Right renal cortex interstitium (tissue), 3 donors: ENCODE measurements around the gene RNF34. TPM values are rescaled to one million over a fixed set of nuclear protein-coding genes. Genes with fewer than 3 reads are reported as not detected.
"Not testable (repeated sequence)": the region's sequence is repeated elsewhere in the genome, so short reads cannot be mapped to it uniquely, and the experiment has no call there.

Source experiments
- DNase-seq, 3 donors: peaks; one replicate each; pipeline ENCODE4 v3.0.0-alpha.2; 2013; ENCODE audit warnings: low read depth in 3 of 3, low spot score in 2 of 3
- polyA plus RNA-seq, 3 donors: library from polyadenylated mRNA; unstranded; fragments of 120-200 nt; gene quantifications; one replicate each; pipeline ENCODE4 v1.2.1, GENCODE V29; 2013; ENCODE audit not compliant: insufficient read length in 3 of 3

RNF34 gene
- polyA plus RNA-seq, 3 donors = 45.5 to 46.8 (median 45.7) TPM

- not testable (repeated sequence) for DNase-seq
Measured at GRCh38 chr12:121384891-121385290, 15.0 kb upstream of the RNF34 start.

- no peak for DNase-seq
Measured at GRCh38 chr12:121388421-121388981, 11.4 kb upstream of the RNF34 start.

- no peak for DNase-seq
Measured at GRCh38 chr12:121390856-121391255, 9.1 kb upstream of the RNF34 start.

DNA sequence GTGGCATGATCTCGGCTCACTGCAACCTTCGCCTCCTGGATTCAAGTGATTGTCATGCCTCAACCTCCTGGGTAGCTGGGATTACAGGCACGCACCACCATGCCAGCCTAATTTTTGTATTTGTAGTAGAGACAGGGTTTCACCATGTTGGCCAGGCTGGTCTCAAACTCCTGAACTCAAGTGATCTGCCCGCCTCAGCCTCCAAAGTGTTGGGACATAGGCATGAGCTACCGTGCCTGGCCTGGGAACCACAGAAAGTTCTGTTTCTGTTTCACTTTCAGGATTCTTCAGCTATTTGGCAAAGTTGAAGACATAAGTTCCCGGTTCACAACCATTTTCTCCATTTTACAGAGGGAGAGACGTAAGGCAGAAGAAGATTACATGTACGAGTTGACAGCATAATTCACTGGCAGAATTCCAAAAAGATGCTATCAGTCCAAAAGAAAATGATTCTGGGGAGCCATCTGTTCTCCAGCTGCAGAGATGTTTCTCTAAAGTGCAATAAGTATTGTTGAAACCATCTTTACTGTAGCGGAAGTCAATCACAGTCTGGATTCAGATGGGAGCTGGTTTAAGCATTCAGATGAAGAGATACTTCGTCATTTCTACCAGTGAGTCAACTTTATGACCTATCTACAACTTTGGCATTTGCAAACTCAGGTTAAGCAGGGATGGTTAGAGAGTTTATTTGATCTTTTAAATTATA lies 8.1 kb upstream of the RNF34 start:
- DNase-seq = no peak

DNA sequence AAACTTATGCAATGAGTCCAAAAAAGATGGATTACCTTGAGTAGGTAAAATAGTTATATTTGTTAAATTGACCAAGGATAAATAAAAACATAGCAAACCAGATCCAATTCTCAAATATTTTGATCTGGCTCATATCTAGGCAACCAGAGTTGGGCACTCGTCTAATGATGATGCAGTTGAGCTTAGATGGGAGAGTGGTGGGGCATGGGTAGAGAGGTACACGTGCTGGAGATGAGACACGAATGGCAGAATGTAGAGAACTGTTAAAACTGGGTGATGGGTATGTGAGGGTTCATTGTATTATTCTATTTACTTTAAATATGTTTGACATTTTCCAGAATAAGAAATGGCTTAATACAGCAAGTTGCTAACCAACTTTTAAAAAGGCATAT lies 7.6 kb upstream of the RNF34 start:
- no peak for DNase-seq

- DNase-seq = no peak
Measured at GRCh38 chr12:121397521-121397920, 2.4 kb upstream of the RNF34 start.

DNA sequence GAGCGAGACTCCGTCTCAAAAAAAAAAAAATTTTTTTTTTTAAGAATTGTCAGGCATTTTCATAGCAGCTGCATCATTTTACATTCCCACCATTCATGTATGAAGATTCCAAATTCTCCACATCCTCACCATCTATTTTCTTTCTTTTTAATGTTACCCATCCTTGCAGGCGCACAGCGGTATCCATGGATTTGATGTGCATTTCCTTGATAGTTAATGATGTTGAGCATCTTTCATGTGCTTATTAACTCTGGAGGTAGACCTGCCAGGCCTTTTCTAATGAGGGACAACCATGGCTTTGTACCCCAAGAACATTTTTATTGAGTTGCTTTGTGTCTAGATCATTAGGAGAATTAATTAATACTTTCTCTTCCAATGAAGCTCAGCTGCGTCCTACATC lies 1.6 kb upstream of the RNF34 start:
- DNase-seq = no peak

DNA sequence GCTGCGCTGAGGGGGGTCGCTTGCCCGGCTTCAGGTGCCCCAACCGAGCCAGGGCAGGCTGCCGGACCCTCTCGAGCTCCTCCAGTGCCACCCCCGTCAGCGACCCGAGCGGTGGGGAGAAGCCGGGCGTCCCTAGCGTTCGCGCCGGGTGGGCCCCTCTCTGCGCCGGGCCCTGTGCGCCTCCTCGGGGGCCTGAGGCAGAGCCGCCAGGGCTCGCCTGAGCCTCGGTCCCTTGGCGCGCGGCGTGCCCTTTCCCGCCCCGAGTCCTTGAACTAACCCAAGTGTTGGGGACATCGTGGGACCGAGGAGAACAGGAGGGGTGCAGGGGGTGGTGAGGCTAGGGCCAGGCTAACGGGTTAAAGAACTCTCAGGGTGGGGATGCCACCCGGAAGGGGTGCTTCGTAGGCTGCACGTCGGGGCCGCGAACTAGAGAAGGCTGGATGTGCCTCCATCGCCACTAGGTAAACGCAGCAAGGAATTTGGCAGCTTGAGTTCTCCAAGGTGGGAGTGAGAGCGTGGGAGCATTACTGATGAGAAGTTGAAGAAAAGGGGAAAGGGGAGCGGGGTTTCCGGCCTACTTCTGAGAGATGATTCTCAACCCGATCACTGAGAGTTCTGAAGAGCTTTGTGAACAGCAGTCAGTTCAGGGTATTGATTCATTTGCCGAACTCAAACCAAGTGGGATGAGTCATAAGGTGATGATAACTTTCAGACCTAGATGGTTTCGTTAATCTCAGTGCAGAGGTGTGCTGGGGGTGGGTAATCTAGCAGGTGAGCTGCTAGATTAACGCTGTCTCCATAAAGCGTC lies 618 bp downstream of the RNF34 start:
- DNase-seq = peak in 2 of 3 donors; percentile 25 to 52

GRCh38 chr12:121403721-121404120 lies 3.8 kb downstream of the RNF34 start:
- DNase-seq = no peak

GRCh38 chr12:121404734-121405133 lies 4.8 kb downstream of the RNF34 start:
- no peak for DNase-seq

- DNase-seq = no peak
Measured at GRCh38 chr12:121405211-121405610, 5.3 kb downstream of the RNF34 start.

GRCh38 chr12:121413917-121414316 lies 14.0 kb downstream of the RNF34 start:
- no peak for DNase-seq

DNA sequence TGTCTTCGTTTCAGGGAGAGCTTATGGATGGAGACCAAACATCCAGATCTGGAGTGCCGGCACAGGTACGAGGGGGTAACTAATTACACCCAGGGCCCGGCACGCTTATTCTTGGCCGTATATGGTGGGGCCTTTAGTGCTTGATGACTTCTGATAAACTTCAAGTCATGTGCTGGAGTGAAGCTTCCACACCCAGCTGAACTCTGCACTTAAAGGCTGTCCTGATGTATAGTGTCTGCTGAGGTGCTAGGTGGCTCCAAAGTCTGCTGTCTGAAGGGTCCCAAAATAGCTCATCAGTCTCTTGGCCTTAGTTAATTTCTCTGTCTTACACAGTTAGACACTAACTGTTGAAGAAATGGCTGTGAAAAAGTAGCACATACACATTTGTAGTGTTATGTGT lies 17.9 kb downstream of the RNF34 start:
- DNase-seq = no peak

DNA sequence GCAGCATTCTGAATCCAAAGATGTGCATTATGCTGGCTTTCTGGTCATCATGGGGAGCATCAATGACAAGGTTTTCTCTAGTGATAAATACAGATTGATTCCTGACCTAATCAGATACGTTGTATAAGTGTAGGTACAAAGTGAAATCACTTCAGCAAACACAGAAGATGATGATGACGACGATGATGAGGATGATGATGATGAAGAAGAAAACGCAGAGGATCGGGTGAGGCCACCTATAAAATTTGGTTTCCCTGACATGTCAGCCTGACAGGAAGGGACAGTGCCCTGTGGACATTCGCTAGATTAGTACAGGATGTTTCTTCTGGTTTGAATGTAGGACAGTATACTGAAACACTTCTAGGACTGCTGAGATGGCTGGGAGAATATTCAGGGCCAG lies 20.2 kb downstream of the RNF34 start:
- DNase-seq = no peak

DNA sequence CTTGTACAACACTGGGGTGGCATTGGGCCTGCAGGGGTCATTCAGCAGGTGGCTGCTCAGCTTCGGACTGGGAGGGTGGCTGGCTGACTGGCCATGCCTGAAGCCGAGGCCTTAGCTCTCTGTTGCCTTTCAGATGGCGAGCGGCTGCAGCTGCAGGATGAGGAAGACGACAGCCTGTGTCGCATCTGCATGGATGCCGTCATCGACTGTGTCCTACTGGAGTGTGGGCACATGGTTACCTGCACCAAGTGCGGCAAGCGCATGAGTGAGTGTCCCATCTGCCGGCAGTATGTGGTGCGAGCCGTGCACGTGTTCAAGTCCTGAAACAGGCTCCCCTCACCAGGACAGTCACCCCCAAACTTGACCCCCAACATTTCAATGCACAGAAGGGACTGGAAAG lies 23.3 kb downstream of the RNF34 start:
- no peak for DNase-seq

DNA sequence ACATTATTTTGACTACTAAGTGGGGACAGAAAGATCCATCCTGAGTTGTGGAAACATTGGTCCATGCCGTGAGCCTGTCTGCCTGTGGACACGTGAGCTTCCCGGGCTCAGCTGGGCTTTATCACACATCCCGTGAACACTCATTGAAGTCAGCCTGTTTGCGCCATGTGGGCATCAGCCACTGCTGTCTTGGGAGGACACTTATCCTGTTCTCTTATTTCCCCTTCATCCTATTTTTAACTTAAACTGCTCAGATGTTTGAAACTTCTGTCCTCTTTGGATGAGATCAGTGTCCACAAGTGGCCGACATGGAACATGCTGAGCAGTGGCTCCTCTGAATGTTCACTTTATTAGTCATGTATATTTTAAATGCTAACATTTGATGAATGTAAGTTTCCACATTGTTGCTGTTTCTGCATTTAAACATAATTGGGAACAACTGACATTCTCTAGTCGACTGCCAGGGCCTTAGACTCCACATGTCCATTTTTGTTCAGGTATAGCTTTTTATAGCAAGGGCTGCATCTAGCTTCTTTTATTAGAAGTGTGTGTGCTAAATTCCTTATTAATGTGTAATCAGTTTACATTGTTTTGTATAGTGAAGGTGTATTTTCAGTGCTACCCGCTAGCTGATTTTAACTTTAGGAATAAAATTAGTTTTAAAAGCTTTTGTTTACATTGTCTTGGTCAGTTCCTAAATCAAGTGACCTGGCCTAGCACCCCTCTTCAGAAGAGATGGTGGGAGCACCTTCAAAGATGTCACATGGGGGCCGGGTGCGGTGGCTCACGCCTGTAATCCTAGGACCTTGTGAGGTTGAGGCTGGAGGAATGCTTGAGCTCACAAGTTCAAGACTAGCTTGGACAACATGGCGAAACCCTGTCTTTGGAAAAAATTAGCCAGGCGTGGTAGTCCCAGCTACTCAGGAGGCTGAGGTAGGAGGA lies 24.0 kb downstream of the RNF34 start:
- no peak for DNase-seq

DNA sequence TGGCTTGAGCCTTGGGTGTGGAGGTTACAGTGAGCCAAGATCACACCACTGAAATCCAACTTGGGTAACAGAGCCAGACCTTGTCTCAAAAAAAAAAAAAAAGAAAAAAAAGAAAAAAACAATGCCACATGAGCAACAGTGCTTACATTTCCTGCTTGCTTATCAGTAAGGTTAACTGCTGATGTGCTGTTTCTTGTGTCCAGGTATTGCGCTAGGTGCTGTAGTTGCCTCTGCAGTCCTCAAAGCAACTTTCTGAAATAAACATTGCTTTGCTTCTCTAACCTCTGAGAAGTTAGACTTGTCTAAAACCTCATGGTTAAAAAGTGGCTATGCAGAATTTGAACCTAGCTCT lies 24.7 kb downstream of the RNF34 start:
- DNase-seq = no peak

DNA sequence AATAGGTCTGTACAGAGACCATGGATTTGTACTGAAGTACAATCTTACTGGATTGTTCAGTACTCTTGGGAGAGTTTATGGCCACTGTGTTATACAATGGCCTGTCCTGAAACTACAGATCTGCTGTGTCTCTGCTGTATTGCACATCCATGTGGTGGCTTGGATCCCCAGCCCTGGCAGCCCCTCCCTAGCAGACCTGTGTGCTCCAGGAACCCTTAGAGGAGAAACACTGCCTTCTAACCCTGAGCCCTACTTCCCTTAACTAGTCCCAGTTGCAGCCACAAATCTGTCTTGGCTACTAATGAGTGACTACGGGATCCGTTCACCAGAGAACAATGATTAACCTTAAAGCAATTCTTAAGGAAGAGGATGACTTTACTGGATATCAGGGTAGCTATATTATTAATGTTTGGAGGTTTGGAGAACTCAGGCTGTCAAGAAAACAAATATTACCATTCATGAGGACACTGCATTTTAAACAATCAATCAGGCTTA lies 27.7 kb downstream of the RNF34 start:
- no peak for DNase-seq

- no peak for DNase-seq
Measured at GRCh38 chr12:121428883-121429282, 29.0 kb downstream of the RNF34 start.

DNA sequence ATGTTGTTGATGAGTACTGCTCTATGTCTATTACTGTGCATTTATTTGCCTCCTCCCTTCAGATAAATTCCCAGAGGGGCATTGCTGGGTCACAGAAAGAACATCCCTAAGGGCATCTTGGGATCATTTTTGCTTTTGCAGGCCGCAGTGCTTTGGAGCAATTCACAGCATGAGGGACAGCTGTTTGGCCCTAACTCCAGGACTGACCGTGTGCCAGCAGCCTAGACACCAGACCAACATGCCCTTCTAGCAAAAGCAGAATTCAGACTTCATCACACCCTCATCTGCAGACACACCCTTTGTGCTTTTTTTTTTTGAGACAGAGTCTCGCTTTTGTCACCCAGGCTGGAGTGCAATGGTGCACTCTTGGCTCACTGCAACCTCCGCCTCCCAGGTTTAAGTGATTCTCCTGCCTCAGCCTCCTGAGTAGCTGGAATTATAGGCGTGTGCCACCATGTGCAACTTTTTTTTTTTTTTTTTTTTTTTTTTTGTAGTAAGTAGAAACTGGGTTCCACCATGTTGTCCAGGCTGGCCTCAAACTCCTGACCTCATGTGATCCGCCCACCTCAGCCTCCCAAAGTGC lies 31.0 kb downstream of the RNF34 start:
- no peak for DNase-seq
